GM23248 (cell line): ENCODE data around the gene SLC8A2. TPM values are rescaled to one million over a fixed set of nuclear protein-coding genes. Genes with fewer than 3 reads are reported as not detected.

Experiments used
- DNase-seq: peaks from one replicate; pipeline ENCODE4 v3.0.0-alpha.2; 2015
- H2AFZ ChIP-seq: fragments of 200-600 bp; sonication (generic); 2 replicates; pipeline ENCODE4 v1.6.1; 2016; ENCODE audit warnings: antibody characterized with exemption
- H3F3A ChIP-seq: fragments of 200-600 bp; sonication (generic); 2 replicates; pipeline ENCODE4 v1.6.1; 2016; ENCODE audit warnings: mild to moderate bottlenecking, antibody characterized with exemption, mixed run types; ENCODE audit not compliant: insufficient read depth
- H3K27ac ChIP-seq: fragments of 200-600 bp; sonication (generic); 2 replicates; pipeline ENCODE4 v1.5.1; 2016; ENCODE audit warnings: mild to moderate bottlenecking
- H3K27me3 ChIP-seq: fragments of 200-600 bp; sonication (generic); replicated peaks from 2 replicates; pipeline ENCODE4 v1.6.1; 2016; ENCODE audit warnings: mild to moderate bottlenecking; ENCODE audit not compliant: insufficient read depth
- H3K36me3 ChIP-seq: fragments of 200-600 bp; sonication (generic); 2 replicates; pipeline ENCODE4 v1.6.1; 2016; ENCODE audit warnings: low read depth, mild to moderate bottlenecking
- H3K4me1 ChIP-seq: fragments of 200-600 bp; sonication (generic); 2 replicates; pipeline ENCODE4 v1.6.1; 2016; ENCODE audit warnings: mild to moderate bottlenecking; ENCODE audit not compliant: insufficient read depth
- H3K4me2 ChIP-seq: fragments of 200-600 bp; sonication (generic); one replicate; pipeline ENCODE4 v1.6.1; 2016; ENCODE audit warnings: mild to moderate bottlenecking; ENCODE audit not compliant: unreplicated experiment
- H3K4me3 ChIP-seq: fragments of 200-600 bp; sonication (generic); 2 replicates; pipeline ENCODE4 v1.5.1; 2016; ENCODE audit warnings: mild to moderate bottlenecking
- H3K79me2 ChIP-seq: fragments of 200-600 bp; sonication (generic); 2 replicates; pipeline ENCODE4 v1.6.1; 2016; ENCODE audit warnings: mild to moderate bottlenecking; ENCODE audit not compliant: insufficient read depth
- H3K9ac ChIP-seq: fragments of 200-600 bp; sonication (generic); 2 replicates; pipeline ENCODE4 v1.6.1; 2016; ENCODE audit warnings: mild to moderate bottlenecking
- H3K9me2 ChIP-seq: fragments of 200-600 bp; sonication (generic); 2 replicates; pipeline ENCODE4 v1.6.1; 2016; ENCODE audit warnings: mixed run types, mild to moderate bottlenecking, moderate library complexity; ENCODE audit not compliant: insufficient read depth
- H3K9me3 ChIP-seq: fragments of 200-600 bp; sonication (generic); one replicate; pipeline ENCODE4 v1.6.1; 2017; ENCODE audit warnings: low read depth
- H4K20me1 ChIP-seq: fragments of 200-600 bp; sonication (generic); 2 replicates; pipeline ENCODE4 v1.6.0; 2016; ENCODE audit not compliant: insufficient read depth
- EZH2 ChIP-seq: fragments of 200-600 bp; sonication (generic); IDR thresholded peaks from 2 replicates; pipeline ENCODE4 v1.6.1; 2018; ENCODE audit warnings: antibody characterized with exemption, mild to moderate bottlenecking; ENCODE audit not compliant: insufficient read depth, poor library complexity, severe bottlenecking
- EZH2phosphoT487 ChIP-seq: fragments of 200-600 bp; sonication (generic); IDR thresholded peaks from 2 replicates; pipeline ENCODE4 v1.6.1; 2018; ENCODE audit warnings: antibody characterized with exemption, moderate library complexity, mild to moderate bottlenecking, low read depth; ENCODE audit not compliant: insufficient read depth
- WGBS, 2 experiments: methylation state at CpG; one replicate each; pipeline ENCODE4 v1.1.6; 2015 to 2017; ENCODE audit warnings: low lambda C conversion rate in 2 of 2, low coverage in 1 of 2; ENCODE audit errors: missing lambda C conversion rate in 2 of 2; 5-methylcytosine and 5-hydroxymethylcytosine counted together
- in situ Hi-C: fragments of 300-500 bp; cut with MboI; formaldehyde crosslinking; loops from 2 replicates; pipeline ENCODE4 v1.15.0; 2020
- polyA plus RNA-seq: library from polyadenylated mRNA; unstranded; fragments of >200 nt; fragmentation: Nextera tagmentation; extraction: Ambion mirVana; gene quantifications from 2 replicates; pipeline ENCODE4 v1.2.1, GENCODE V29; 2016
- total RNA-seq: library from RNA; depleted of rRNA; stranded (reverse); fragments of >200 nt; shearing (Covaris generic); gene quantifications from 2 replicates; pipeline ENCODE4 v1.2.3, GENCODE V29; 2014

Gene SLC8A2
- total and polyA plus RNA-seq, 2 experiments from 2014 or later, result not detected

- Histone ChIP-seq H2AFZ (peak overlapping the region; percentile 77), H3K27ac (no peak overlapping the region), H3K9me3 (no peaks in the 10 kb centered on the region), H3K9ac (no peak overlapping the region; the same call in 1 of the 2 replicates), H3K9me2 (no peaks in the 10 kb centered on the region), H4K20me1 (no peaks in the 10 kb centered on the region), H3K4me1 (peaks cover 6% of the 10 kb centered on the region; the same call in 1 of the 2 replicates), H3K36me3 (no peaks in the 10 kb centered on the region), H3K79me2 (no peaks in the 10 kb centered on the region), H3K27me3 (0 out of 2 replicates have a peak, but pooled peaks cover 5% of the 10 kb centered on the region), H3F3A (peaks cover 8% of the 10 kb centered on the region), H3K4me3 (no peak overlapping the region), H3K4me2 (no peak overlapping the region)
- DNase-seq, result no peak
- in situ Hi-C loops, result no loop called here
- WGBS, 2 experiments, result 27 to 33% methylated on average over 16 to 20 of the region's 20 CpGs
- TF ChIP-seq EZH2phosphoT487, result no peak
- TF ChIP-seq EZH2, result no peak
These were observed 42.4 kb downstream of the SLC8A2 start for GRCh38 chr19:47429140-47429793.

GRCh38 chr19:47428177-47428894, 43.4 kb downstream of the SLC8A2 start:
- peak overlapping the region; percentile 85 for H2AFZ ChIP-seq
- in situ Hi-C loops, result no loop called here
- H3K4me2 ChIP-seq, result peak overlapping the region; percentile 89
- H3K79me2 ChIP-seq, result no peaks in the 10 kb centered on the region
- peak overlapping the region; percentile 42 for H3K9ac ChIP-seq
- H3K4me3 ChIP-seq, result peak overlapping the region; percentile 63
- peak overlapping the region; percentile 54 for H3K27ac ChIP-seq
- H3K36me3 ChIP-seq, result no peaks in the 10 kb centered on the region
- peak; percentile 100 for DNase-seq
- H3K4me1 ChIP-seq, result peaks cover 6% of the 10 kb centered on the region; the same call in 1 of the 2 replicates
- 2 to 6% methylated on average over 22 to 27 of the region's 27 CpGs for WGBS, 2 experiments
- no peaks in the 10 kb centered on the region for H4K20me1 ChIP-seq
- H3K9me3 ChIP-seq, result no peaks in the 10 kb centered on the region
- no peak for TF ChIP-seq EZH2phosphoT487
- no peak for TF ChIP-seq EZH2
- H3K9me2 ChIP-seq, result no peaks in the 10 kb centered on the region
- peaks cover 7% of the 10 kb centered on the region for H3K27me3 ChIP-seq
- H3F3A ChIP-seq, result peaks cover 8% of the 10 kb centered on the region

- WGBS, 2 experiments, result 7 to 9% methylated on average over 17 of the region's 17 CpGs
- Histone ChIP-seq H4K20me1 (no peaks in the 10 kb centered on the region), H3K9me2 (no peaks in the 10 kb centered on the region), H3K27ac (peak overlapping the region; percentile 54), H3K9me3 (no peaks in the 10 kb centered on the region), H3K79me2 (no peaks in the 10 kb centered on the region), H3K4me2 (peak overlapping the region; percentile 89), H3K4me3 (peak overlapping the region; percentile 63), H3K4me1 (peaks cover 7% of the 10 kb centered on the region; the same call in 1 of the 2 replicates), H3F3A (peaks cover 8% of the 10 kb centered on the region), H3K27me3 (peaks cover 15% of the 10 kb centered on the region), H2AFZ (peak overlapping the region; percentile 66), H3K9ac (peak overlapping the region; percentile 27; the same call in 1 of the 2 replicates), H3K36me3 (no peaks in the 10 kb centered on the region)
- peak; percentile 61 for DNase-seq
- TF ChIP-seq EZH2 (no peak), EZH2phosphoT487 (no peak)
- in situ Hi-C loops, result no loop called here
These were observed 44.2 kb downstream of the SLC8A2 start for GRCh38 chr19:47427241-47428176.
